H1 (cell line): ENCODE results near the gene CSNK1G2. TPM values are rescaled to one million over a fixed set of nuclear protein-coding genes. Genes with fewer than 3 reads are reported as not detected.
A peak's percentile ranks its signal among the peaks of the same experiment; 100 is the strongest.

Experiments used
- CTCF ChIA-PET: fragments of 300-600 bp; sonication (Branson Sonifier 250); formaldehyde crosslinking; loops from one replicate; lab custom pipeline; 2021; ENCODE audit not compliant: partially characterized antibody; lab: Charles Lee
- POLR2A ChIA-PET: fragments of 300-600 bp; sonication (Branson Sonifier 250); formaldehyde crosslinking; loops from one replicate; lab custom pipeline; 2021; ENCODE audit warnings: inconsistent platforms; ENCODE audit not compliant: partially characterized antibody; lab: Charles Lee
- DNase-seq, 2 experiments: peaks; one replicate each; pipeline versions ENCODE4 v3.0.0 to v3.0.0-alpha.2; 2010 to 2022; ENCODE audit warnings: low spot score in 2 of 2, low read depth in 1 of 2, mixed read lengths in 1 of 2
- FAIRE-seq: peaks from 2 replicates; lab custom pipeline; 2011; peaks lifted over from hg19 to GRCh38; lab: Jason Lieb, UNC
- H2AFZ ChIP-seq: 2 replicates; pipeline ENCODE4 v1.8.1; 2012; ENCODE audit warnings: low read length, inconsistent platforms
- H2AK5ac ChIP-seq: 2 replicates; pipeline ENCODE4 v1.6.1; 2013; ENCODE audit warnings: low read depth, low read length
- H2BK120ac ChIP-seq: replicated peaks from 2 replicates; pipeline ENCODE3; 2013; ENCODE audit warnings: low read depth, low read length, inconsistent platforms
- H2BK12ac ChIP-seq: 2 replicates; pipeline ENCODE4 v1.6.1; 2013; ENCODE audit warnings: low read depth, low read length
- H2BK15ac ChIP-seq: 2 replicates; pipeline ENCODE4 v1.6.1; 2013; ENCODE audit warnings: low read length
- H2BK20ac ChIP-seq: 2 replicates; pipeline ENCODE4 v1.6.1; 2013; ENCODE audit warnings: low read length
- H2BK5ac ChIP-seq: 2 replicates; pipeline ENCODE4 v1.6.1; 2013; ENCODE audit warnings: low read depth, low read length
- H3K14ac ChIP-seq: 2 replicates; pipeline ENCODE4 v1.6.1; 2013; ENCODE audit warnings: inconsistent platforms; ENCODE audit not compliant: insufficient read length
- H3K18ac ChIP-seq: 2 replicates; pipeline ENCODE4 v1.6.1; 2013; ENCODE audit warnings: low read length; ENCODE audit errors: extremely low read depth
- H3K23ac ChIP-seq: 2 replicates; pipeline ENCODE4 v1.6.1; 2013; ENCODE audit warnings: inconsistent platforms; ENCODE audit not compliant: insufficient read length
- H3K23me2 ChIP-seq: 2 replicates; pipeline ENCODE4 v1.6.1; 2013; ENCODE audit warnings: low read depth, low read length
- H3K27ac ChIP-seq: 2 replicates; pipeline ENCODE4 v1.6.1; 2011; ENCODE audit warnings: low read depth, low read length, inconsistent platforms
- H3K27me3 ChIP-seq, 4 experiments: replicated peaks in 1 of 4; 1 replicate in 1 of 4; 2 replicates in 3 of 4; pipeline versions ENCODE4 v1.6.1 to v1.8.1; 2011 to 2013; ENCODE audit warnings: low read length in 3 of 4, mild to moderate bottlenecking in 3 of 4, inconsistent platforms in 2 of 4, mixed read lengths in 2 of 4, moderate library complexity in 1 of 4; ENCODE audit not compliant: control insufficient read depth in 3 of 4, insufficient read depth in 3 of 4; ENCODE audit errors: extremely low read depth in 1 of 4
- H3K36me3 ChIP-seq, 4 experiments: 2 replicates each; pipeline versions ENCODE4 v1.6.1 to v1.8.1; 2011 to 2013; ENCODE audit warnings: mild to moderate bottlenecking in 4 of 4, low read length in 3 of 4, moderate library complexity in 2 of 4, control low read depth in 1 of 4, inconsistent platforms in 1 of 4; ENCODE audit not compliant: insufficient read depth in 4 of 4, control insufficient read depth in 2 of 4
- H3K4ac ChIP-seq: replicated peaks from 2 replicates; pipeline ENCODE3; 2013; ENCODE audit warnings: low read length, low read depth, mixed read lengths, inconsistent platforms; ENCODE audit not compliant: insufficient read length
- H3K4me1 ChIP-seq, 4 experiments: replicated peaks in 1 of 4; 1 replicate in 1 of 4; 2 replicates in 3 of 4; pipeline versions ENCODE4 v1.6.1 to v1.8.1; 2011 to 2013; ENCODE audit warnings: low read length in 3 of 4, inconsistent platforms in 2 of 4, mixed read lengths in 1 of 4; ENCODE audit not compliant: insufficient read depth in 4 of 4, control insufficient read depth in 3 of 4
- H3K4me2 ChIP-seq, 2 experiments: 2 replicates each; pipeline versions ENCODE4 v1.6.1 to v1.8.1; 2011 to 2013; ENCODE audit warnings: low read depth in 2 of 2, low read length in 2 of 2, control low read depth in 1 of 2, inconsistent platforms in 1 of 2, mild to moderate bottlenecking in 1 of 2; ENCODE audit not compliant: insufficient read depth in 1 of 2
- H3K4me3 ChIP-seq, 4 experiments: fragments of 200-600, 300-600 bp in 1 of 4; sonication (generic), shearing (Covaris generic), sonication (Bioruptor Twin) in 1 of 4; 2 replicates each; pipeline versions ENCODE4 v1.5.1 to v1.8.1; 2011 to 2016; ENCODE audit warnings: low read length in 4 of 4, low read depth in 3 of 4, control low read depth in 2 of 4, inconsistent platforms in 2 of 4, mild to moderate bottlenecking in 2 of 4, mixed read lengths in 1 of 4, moderate library complexity in 1 of 4; ENCODE audit not compliant: insufficient read depth in 2 of 4; ENCODE audit errors: extremely low read depth in 1 of 4
- H3K56ac ChIP-seq: replicated peaks from 2 replicates; pipeline ENCODE3; 2013; ENCODE audit warnings: low read depth, mild to moderate bottlenecking, mixed read lengths, low read length, inconsistent platforms; ENCODE audit not compliant: insufficient read length
- H3K79me1 ChIP-seq: 2 replicates; pipeline ENCODE4 v1.6.1; 2013; ENCODE audit warnings: low read depth, low read length, control low read depth
- H3K79me2 ChIP-seq, 2 experiments: 2 replicates each; pipeline versions ENCODE4 v1.6.1 to v1.8.1; 2012 to 2013; ENCODE audit warnings: low read length in 2 of 2, mild to moderate bottlenecking in 2 of 2, inconsistent platforms in 1 of 2; ENCODE audit not compliant: insufficient read depth in 2 of 2, control insufficient read depth in 1 of 2
- H3K9ac ChIP-seq, 4 experiments: replicated peaks in 1 of 4; 1 replicate in 1 of 4; 2 replicates in 3 of 4; pipeline versions ENCODE4 v1.6.1 to v1.8.1; 2011 to 2013; ENCODE audit warnings: low read depth in 3 of 4, low read length in 3 of 4, control low read depth in 2 of 4, mild to moderate bottlenecking in 2 of 4, moderate library complexity in 2 of 4, inconsistent platforms in 1 of 4; ENCODE audit errors: extremely low read depth in 1 of 4
- H3K9me3 ChIP-seq, 2 experiments: 2 replicates each; pipeline versions ENCODE4 v1.6.1 to v1.8.1; 2012 to 2013; ENCODE audit warnings: mild to moderate bottlenecking in 2 of 2, moderate library complexity in 2 of 2, control low read depth in 1 of 2, inconsistent platforms in 1 of 2, low read depth in 1 of 2, low read length in 1 of 2, mixed read lengths in 1 of 2; ENCODE audit not compliant: insufficient read depth in 2 of 2
- H4K20me1 ChIP-seq, 2 experiments: replicated peaks in 1 of 2; 2 replicates each; pipeline versions ENCODE3 to v1.8.1; 2011 to 2013; ENCODE audit warnings: inconsistent platforms in 2 of 2, low read length in 2 of 2, mild to moderate bottlenecking in 1 of 2; ENCODE audit not compliant: insufficient read depth in 2 of 2, control insufficient read depth in 1 of 2
- H4K5ac ChIP-seq: 2 replicates; pipeline ENCODE4 v1.6.1; 2013; ENCODE audit warnings: low read length, low read depth, mixed read lengths, inconsistent platforms; ENCODE audit not compliant: insufficient read length
- H4K8ac ChIP-seq: 2 replicates; pipeline ENCODE4 v1.8.0; 2013; ENCODE audit warnings: mild to moderate bottlenecking, moderate library complexity, low read length, inconsistent platforms; ENCODE audit not compliant: insufficient read depth; ENCODE audit errors: extremely low read depth
- H4K91ac ChIP-seq: replicated peaks from 2 replicates; pipeline ENCODE3; 2013; ENCODE audit warnings: low read length, mixed read lengths, inconsistent platforms; ENCODE audit not compliant: insufficient read length
- ATF2 ChIP-seq: IDR thresholded peaks from 2 replicates; pipeline ENCODE4 v1.6.1; 2012; ENCODE audit warnings: low read length, inconsistent platforms
- POLR2AphosphoS5 ChIP-seq: IDR thresholded peaks from 2 replicates; pipeline ENCODE4 v1.6.1; 2011; ENCODE audit warnings: low read depth, low read length
- WGBS, 2 experiments: shearing (Covaris generic) in 1 of 2; methylation state at CpG; one replicate each; pipeline versions ENCODE4 v1.1.6 to v1.1.7; 2013 to 2015; ENCODE audit warnings: low lambda C conversion rate in 2 of 2, mixed read lengths in 2 of 2, inconsistent platforms in 1 of 2, low coverage in 1 of 2, missing lambda C conversion rate in 1 of 2; ENCODE audit not compliant: insufficient replicate concordance in 2 of 2, insufficient coverage in 1 of 2, insufficient read length in 1 of 2; ENCODE audit errors: extremely low coverage in 1 of 2, missing lambda C conversion rate in 1 of 2; 5-methylcytosine and 5-hydroxymethylcytosine counted together
- polyA plus RNA-seq, 7 experiments: library from polyadenylated mRNA; depleted of rRNA in 3 of 7; stranded (reverse) in 5 of 7; unstranded in 2 of 7; fragments of >200 nt in 5 of 7; fragments of 200-250 nt in 2 of 7; gene quantifications; 1 replicate in 5 of 7; 2 replicates in 1 of 7; 4 replicates in 1 of 7; pipeline versions ENCODE4 v1.2.1 to v1.2.3, GENCODE V29; 2011 to 2013; ENCODE audit warnings: missing spikeins in 2 of 7, mixed read lengths in 2 of 7
- total RNA-seq: library from RNA; stranded (reverse); fragmentation: NEBNext Ultra II Directional; extraction: Animal tissue kit (Norgen Biotek cat#: 25700); gene quantifications from 2 replicates; pipeline ENCODE4 v1.2.1, GENCODE V29; 2021

The CSNK1G2 gene
- total and polyA plus RNA-seq, 2 of the 8 experiments (the other 6 are each of a cell fraction or from before 2014, with no cell fraction given), result 99.5 to 130 TPM

DNA sequence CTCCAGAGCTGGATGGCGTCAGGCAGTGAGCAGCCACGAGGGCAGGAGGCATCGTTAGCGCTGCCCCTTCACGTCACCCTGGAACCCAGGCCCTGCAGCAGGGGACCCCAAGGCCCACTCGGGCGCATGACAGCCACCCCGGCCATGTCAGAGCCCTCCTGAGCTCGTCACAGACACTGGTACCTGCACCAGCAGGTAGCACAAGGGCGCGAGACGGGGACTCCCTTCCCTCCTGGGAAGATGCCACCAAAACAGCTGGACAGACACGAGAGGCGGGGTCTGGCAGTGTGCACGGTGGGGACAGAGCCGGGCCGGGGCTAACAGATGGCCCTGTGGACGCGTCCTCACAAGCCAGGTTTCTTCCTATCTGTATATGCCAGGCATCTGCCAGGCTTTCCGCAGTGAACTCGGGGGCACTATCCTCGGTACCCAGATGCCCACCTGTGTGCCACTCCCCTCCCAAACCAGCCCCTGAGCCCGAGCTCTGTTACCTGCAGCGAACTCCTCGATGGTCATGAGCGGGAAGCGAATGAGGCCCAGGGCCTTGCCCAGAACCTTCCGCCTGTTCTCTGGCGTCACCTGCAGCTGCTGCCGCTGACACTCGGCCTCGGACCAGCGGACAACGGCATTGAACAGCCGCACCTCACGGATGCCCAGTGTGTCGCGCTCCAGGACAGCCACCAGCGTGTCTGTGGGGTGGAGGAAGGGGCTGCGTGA lies 48.7 kb downstream of the CSNK1G2 start:
- Histone ChIP-seq H3K23ac (no peak overlapping the region), H2BK120ac (no peak overlapping the region), H2AFZ (no peak overlapping the region), H3K4ac (no peak overlapping the region), H3K27me3 (no peaks in the 10 kb centered on the region), H3K36me3 (peaks cover 16 to 42% (median 35%) of the 10 kb centered on the region in 4 experiments), H4K5ac (no peak overlapping the region), H2AK5ac (no peak overlapping the region), H3K9me3 (no peaks in the 10 kb centered on the region), H3K9ac (no peak overlapping the region), H3K27ac (no peak overlapping the region), H2BK20ac (no peak overlapping the region), H3K14ac (no peak overlapping the region), H4K8ac (0 out of 2 replicates have a peak overlapping the region, but pooled peaks have one; percentile 41), H2BK12ac (no peak overlapping the region), H3K79me1 (no peaks in the 10 kb centered on the region), H3K4me3 (no peak overlapping the region), H3K18ac (no peak overlapping the region), H3K56ac (no peak overlapping the region), H2BK15ac (no peak overlapping the region), H2BK5ac (no peak overlapping the region), H4K91ac (no peak overlapping the region), H3K4me2 (no peak overlapping the region), H3K79me2 (no peaks in the 10 kb centered on the region), H3K4me1 (no peaks in the 10 kb centered on the region), H3K23me2 (no peaks in the 10 kb centered on the region), H4K20me1 (peaks cover 5 to 26% of the 10 kb centered on the region in 2 experiments)
- DNase-seq (no peak), FAIRE-seq (no peak)
- 92% methylated on average over 39 of the region's 40 CpGs; no CpG with 5 or more reads in 1 of the 2 experiments for WGBS, 2 experiments
- TF ChIP-seq ATF2 (no peak), POLR2AphosphoS5 (0 out of 2 replicates have a peak, but pooled peaks have one; percentile 5)
- ChIA-PET POLR2A (interaction anchor here (0.9 to 1.8 kb wide), 9 partner anchors 7 to 93 kb away, joined by 3 to 5 read pairs (median 4); no protein-coding TSS in a partner anchor), CTCF (interaction anchor here (0.6 to 2.3 kb wide), 14 partner anchors 13 to 210 kb away, joined by 3 to 12 read pairs (median 3); no protein-coding TSS in a partner anchor)
